Activated T-helper 17 cell treated with anti-CD3 and anti-CD28 coated beads, Interleukin-2, amount 50 U/mL, for 72 hours (primary cell): ENCODE data around the gene C3orf18. TPM values are rescaled to one million over a fixed set of nuclear protein-coding genes. Genes with fewer than 3 reads are reported as not detected.
A peak's percentile ranks its signal among the peaks of the same experiment; 100 is the strongest.

Experiments
- ATAC-seq: fragments of 150-1000 bp; cut with Tn5 transposase; replicated peaks from 2 replicates; pipeline ENCODE4 v1.10.0; 2021; ENCODE audit warnings: mild to moderate bottlenecking, moderate library complexity
- H3K27ac Mint-ChIP-seq: one replicate; pipeline ENCODE4 v1.8.0; 2022; ENCODE audit warnings: mixed read lengths
- H3K27me3 Mint-ChIP-seq: one replicate; pipeline ENCODE4 v1.8.0; 2022; ENCODE audit warnings: mixed read lengths
- H3K36me3 Mint-ChIP-seq: one replicate; pipeline ENCODE4 v1.8.0; 2022; ENCODE audit warnings: low read depth, mild to moderate bottlenecking, mixed read lengths
- H3K4me1 Mint-ChIP-seq: one replicate; pipeline ENCODE4 v1.8.0; 2022; ENCODE audit warnings: mixed read lengths
- H3K4me3 Mint-ChIP-seq: one replicate; pipeline ENCODE4 v1.8.0; 2022; ENCODE audit warnings: mild to moderate bottlenecking, mixed read lengths
- H3K9me3 Mint-ChIP-seq: one replicate; pipeline ENCODE4 v1.8.0; 2022; ENCODE audit warnings: mixed read lengths
- total RNA-seq, 2 donors: library from RNA; stranded (reverse); gene quantifications; one replicate each; pipeline ENCODE4 v1.2.3, GENCODE V29; 2022

Gene C3orf18
- total RNA-seq, 2 donors from 2014 or later, result 17.3 to 50.8 TPM

DNA sequence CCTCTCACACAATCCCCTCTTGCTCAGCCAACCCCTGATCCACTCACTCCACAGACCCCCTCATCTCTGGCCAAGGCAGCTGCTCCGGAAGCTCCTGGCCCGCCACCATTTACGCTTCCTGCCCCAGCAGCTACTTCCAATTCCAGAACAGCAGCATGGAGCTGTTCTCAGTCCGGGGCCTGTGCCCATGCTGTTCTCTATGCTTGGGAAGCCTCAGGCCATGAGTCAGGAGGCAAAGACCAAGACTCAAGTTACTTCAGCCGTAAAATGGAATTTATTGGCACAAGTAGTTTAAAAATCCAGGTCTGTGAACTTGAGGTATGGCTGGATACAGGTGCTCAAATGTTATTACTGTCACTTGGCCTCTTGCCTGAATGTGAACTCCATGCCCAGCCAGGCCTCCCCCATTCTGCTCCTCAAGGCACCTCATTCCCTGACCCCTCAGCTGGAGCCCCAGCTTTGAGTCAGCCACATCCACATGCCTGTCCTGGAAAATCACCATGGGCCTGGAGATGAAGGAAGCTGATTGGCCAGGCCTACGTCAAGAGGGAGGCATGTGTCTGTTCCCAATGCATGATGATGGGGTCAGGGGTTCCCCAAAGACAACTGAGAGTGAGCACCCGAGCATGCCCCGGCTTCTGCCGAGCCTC is 32.7 kb downstream of the C3orf18 start:
- no peaks in the 10 kb centered on the region for H3K9me3 Mint-ChIP-seq
- H3K27me3 Mint-ChIP-seq, result peaks cover 18% of the 10 kb centered on the region
- no peak overlapping the region for H3K4me3 Mint-ChIP-seq
- no peaks in the 10 kb centered on the region for H3K36me3 Mint-ChIP-seq
- ATAC-seq, result no peak
- no peak overlapping the region for H3K27ac Mint-ChIP-seq
- H3K4me1 Mint-ChIP-seq, result no peaks in the 10 kb centered on the region

GRCh38 chr3:50533807-50534461 is 33.6 kb downstream of the C3orf18 start:
- H3K9me3 Mint-ChIP-seq, result no peaks in the 10 kb centered on the region
- no peak overlapping the region for H3K4me3 Mint-ChIP-seq
- H3K27ac Mint-ChIP-seq, result no peak overlapping the region
- no peak for ATAC-seq
- no peaks in the 10 kb centered on the region for H3K4me1 Mint-ChIP-seq
- H3K27me3 Mint-ChIP-seq, result peaks cover 24% of the 10 kb centered on the region
- no peaks in the 10 kb centered on the region for H3K36me3 Mint-ChIP-seq

DNA sequence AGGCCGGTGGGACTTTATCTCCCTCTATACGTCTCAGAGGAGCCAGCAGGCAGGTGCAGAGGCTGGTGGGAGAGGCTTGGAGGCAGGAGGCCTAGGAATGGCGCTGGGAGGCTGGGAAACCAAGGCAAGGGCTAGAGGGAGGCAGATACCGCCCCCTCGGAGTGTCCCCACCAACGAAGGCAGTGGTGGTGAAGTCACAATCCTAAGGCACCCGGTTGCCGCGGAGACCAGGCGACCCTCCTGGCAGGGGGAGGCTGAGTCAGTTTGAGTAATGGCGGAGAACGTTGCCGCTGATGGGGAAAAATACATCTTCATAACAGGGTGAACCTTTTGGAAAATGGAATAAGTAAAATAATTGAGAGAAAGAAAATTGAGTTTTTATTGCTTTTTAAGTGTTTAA is 34.2 kb downstream of the C3orf18 start:
- Mint-ChIP-seq H3K9me3 (no peaks in the 10 kb centered on the region), H3K27me3 (peaks cover 25% of the 10 kb centered on the region)

DNA sequence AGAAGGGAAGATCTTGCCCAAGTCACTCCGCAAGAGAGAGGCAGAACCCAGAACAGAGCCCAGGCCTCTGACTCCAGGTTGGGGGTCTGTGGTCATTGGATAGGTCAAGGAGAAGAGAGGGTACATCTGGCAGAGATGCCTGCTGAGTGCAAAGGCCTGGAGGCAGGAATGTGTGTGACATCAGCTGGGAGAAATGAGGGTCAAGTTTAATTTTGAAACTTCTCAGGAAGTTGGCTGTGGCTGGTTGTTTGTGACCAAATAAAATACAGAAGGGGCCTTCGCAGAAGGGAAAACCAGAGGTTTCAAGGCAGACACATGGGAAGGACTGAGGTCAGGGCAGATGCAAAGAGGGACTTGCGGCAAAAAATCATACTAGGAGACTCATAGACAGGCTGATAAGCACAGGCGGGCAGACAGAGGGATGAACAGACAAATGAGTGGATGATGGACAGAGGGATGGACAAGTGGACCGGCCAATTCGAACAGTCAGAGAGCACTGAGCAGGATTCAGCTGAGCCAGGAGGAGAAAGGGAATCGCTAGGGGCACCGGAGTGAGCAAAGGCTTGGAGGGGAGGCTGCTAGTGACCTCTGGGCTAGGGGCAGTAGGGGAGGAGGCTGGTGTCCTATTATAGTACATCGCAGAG is 35.4 kb downstream of the C3orf18 start:
- Mint-ChIP-seq H3K27me3 (peaks cover 23% of the 10 kb centered on the region), H3K4me3 (no peak overlapping the region), H3K4me1 (no peaks in the 10 kb centered on the region), H3K36me3 (no peaks in the 10 kb centered on the region), H3K27ac (no peak overlapping the region), H3K9me3 (no peaks in the 10 kb centered on the region)
- no peak for ATAC-seq

More for the DNA sequence above, 34.2 kb downstream of the C3orf18 start:
- Mint-ChIP-seq H3K27ac (peak overlapping the region; percentile 34), H3K4me1 (no peaks in the 10 kb centered on the region), H3K4me3 (no peak overlapping the region), H3K36me3 (no peaks in the 10 kb centered on the region)
- ATAC-seq, result no peak

- ATAC-seq, result peak; percentile 56
Measured at GRCh38 chr3:50531201-50531600, 36.3 kb downstream of the C3orf18 start.

DNA sequence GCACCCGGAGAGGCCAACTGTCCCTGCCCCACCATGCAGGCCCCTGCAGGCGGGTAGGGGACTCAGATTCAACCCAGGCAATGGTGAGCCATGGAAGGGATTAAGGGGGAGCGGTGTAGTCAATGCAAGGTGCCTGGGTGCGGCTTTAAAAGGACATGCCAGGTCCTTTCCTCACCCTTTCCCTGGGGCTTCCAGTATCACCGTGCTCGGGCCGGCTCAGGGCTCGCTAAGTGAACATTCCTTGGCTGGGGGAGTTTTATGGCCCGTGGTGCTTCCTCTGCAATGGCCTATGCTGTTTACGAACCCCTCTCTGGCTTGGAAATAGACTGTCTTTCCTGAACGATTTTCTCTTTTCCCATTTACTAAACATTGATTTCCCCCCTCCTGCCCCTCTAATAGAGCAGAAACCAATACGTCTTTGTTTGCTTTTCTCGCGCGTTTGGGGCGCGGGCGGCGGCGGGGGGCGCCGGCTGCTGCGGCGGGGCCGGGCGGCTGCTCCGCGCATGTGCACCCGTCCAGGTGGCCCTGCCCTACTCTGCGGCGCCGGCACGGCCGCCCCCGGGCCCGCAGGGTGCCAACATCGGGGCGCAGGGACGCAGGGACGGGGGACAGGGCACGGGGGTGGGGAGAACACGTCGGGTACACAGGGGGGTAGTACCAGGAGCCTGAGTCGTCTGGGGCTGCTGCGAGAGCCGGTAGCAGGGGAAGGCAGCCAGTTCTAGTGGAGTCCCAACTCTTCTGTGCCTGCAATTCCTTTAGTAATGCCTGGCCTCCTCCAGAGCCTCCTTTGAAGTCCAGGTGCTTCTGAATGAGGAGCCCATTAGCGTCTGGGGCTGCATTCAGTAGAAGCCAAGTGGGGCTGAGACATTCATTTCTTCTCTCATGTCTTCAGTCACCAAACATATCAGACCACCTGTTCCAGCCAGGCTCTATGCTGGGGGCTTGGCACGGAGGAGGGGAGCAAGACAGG is 37.3 kb downstream of the C3orf18 start:
- Mint-ChIP-seq H3K27me3 (peaks cover 15% of the 10 kb centered on the region), H3K36me3 (no peaks in the 10 kb centered on the region), H3K4me1 (no peaks in the 10 kb centered on the region), H3K4me3 (no peak overlapping the region), H3K27ac (no peak overlapping the region), H3K9me3 (no peaks in the 10 kb centered on the region)
- no peak for ATAC-seq

More at GRCh38 chr3:50531201-50531600, 36.3 kb downstream of the C3orf18 start:
- Mint-ChIP-seq H3K27me3 (peaks cover 15% of the 10 kb centered on the region), H3K27ac (no peak overlapping the region), H3K36me3 (no peaks in the 10 kb centered on the region), H3K9me3 (no peaks in the 10 kb centered on the region), H3K4me3 (no peak overlapping the region), H3K4me1 (no peaks in the 10 kb centered on the region)

DNA sequence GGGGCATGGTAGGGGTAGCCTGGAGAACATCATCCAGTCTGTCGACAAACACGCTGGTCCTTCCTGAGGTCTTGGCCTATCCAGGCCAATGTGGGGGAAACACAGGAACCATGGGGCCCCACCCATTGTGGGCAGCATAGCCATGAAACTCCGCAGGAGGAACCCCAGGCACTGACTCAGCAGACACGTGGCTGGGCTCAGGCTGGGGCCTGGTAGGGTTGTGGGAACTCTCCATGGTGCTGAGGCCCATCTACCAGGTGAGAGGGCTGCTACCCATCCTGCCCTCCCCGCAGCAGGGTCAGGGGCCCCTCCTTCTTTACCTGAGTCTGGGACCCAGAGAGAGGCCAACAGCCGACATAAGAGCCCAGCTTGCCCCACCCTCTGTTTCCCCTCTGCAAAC is 41.6 kb downstream of the C3orf18 start:
- Mint-ChIP-seq H3K9me3 (no peaks in the 10 kb centered on the region), H3K27ac (no peak overlapping the region), H3K27me3 (peaks cover 15% of the 10 kb centered on the region), H3K4me3 (no peak overlapping the region), H3K4me1 (no peaks in the 10 kb centered on the region), H3K36me3 (no peaks in the 10 kb centered on the region)
- peak; percentile 90 for ATAC-seq

DNA sequence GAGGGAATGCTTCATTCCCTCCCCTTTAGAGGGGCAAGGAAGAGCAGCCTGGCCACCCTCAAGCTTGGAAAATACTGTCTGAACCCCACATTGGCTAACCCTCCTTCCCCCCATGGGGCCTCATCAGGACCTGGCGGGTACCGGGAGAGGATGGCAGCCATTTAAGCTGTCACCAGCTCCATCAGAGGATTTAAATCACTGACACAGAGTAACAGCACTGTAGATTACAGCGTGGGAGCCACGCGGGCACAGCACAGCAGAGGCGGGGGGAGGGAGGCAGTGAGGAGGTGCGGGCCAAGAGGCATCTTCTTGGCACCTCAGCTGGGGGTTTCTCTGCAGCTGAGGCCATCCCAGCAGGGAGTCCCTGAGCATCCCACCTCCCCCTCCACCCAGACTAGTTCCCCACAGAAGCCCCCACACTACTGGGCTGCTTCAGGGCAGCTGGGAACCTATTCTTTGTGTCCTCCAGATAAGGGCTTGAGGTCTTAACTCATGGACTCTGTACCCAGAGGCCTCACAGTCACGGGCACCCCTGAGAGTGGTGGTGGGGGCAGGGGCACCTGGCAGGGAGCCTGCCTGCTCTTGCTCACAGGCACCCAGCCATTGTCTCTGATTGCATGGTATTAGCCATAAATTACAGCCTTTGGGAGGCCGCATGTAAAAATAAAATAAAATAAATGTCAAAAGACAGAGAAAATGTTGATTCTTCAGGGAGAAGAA is 42.2 kb downstream of the C3orf18 start:
- H3K4me3 Mint-ChIP-seq, result no peak overlapping the region
- peaks cover 15% of the 10 kb centered on the region for H3K27me3 Mint-ChIP-seq
- H3K36me3 Mint-ChIP-seq, result no peaks in the 10 kb centered on the region
- H3K27ac Mint-ChIP-seq, result no peak overlapping the region
- no peak for ATAC-seq
- H3K4me1 Mint-ChIP-seq, result no peaks in the 10 kb centered on the region
- no peaks in the 10 kb centered on the region for H3K9me3 Mint-ChIP-seq

DNA sequence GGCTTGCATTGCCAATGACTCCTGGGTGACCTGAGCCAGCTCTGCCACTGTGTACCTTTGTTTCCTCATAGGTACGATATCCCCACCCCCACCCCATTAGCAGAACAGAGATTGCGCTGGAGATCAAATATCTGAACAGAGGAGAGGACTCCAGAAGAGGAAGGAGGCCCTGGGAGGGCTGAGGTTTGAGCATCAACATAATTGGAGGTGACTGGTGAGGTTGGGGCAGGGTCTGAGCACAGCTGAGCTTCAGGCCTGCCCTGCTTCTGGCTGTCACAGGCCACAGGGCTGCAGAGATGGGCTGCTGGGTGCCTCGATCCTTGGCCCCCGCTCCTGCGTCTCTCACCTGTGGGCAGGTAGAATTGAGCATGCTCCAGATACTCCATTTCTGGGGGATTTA is 42.8 kb downstream of the C3orf18 start:
- H3K4me1 Mint-ChIP-seq, result no peaks in the 10 kb centered on the region
- peaks cover 13% of the 10 kb centered on the region for H3K27me3 Mint-ChIP-seq
- ATAC-seq, result no peak
- H3K9me3 Mint-ChIP-seq, result no peaks in the 10 kb centered on the region
- no peak overlapping the region for H3K27ac Mint-ChIP-seq
- no peak overlapping the region for H3K4me3 Mint-ChIP-seq
- no peaks in the 10 kb centered on the region for H3K36me3 Mint-ChIP-seq

GRCh38 chr3:50523279-50523811 is 44.2 kb downstream of the C3orf18 start:
- Mint-ChIP-seq H3K27ac (no peak overlapping the region), H3K9me3 (no peaks in the 10 kb centered on the region), H3K36me3 (no peaks in the 10 kb centered on the region), H3K4me3 (no peak overlapping the region), H3K4me1 (peaks cover 5% of the 10 kb centered on the region), H3K27me3 (peaks cover 3% of the 10 kb centered on the region)
- no peak for ATAC-seq

DNA sequence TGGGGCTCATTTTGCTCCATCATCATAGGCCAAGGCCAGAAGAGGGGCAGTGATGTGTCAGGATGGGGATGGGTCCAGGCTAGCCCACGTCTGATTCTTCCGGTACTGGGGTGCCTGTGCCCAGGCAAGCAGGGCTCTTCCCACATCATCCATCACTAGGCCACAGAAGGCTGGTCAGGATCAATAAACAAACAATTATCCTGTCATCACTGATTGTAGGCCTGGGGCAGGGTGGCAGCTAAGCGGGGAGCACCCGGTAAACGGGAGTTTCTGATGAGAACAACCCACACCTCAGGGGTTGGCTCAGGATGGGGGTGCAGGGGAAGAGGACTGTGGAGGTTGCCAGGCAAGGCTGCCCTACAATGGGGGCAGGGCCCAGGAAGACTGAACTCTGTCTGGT is 46.0 kb downstream of the C3orf18 start:
- Mint-ChIP-seq H3K36me3 (no peaks in the 10 kb centered on the region), H3K27me3 (no peaks in the 10 kb centered on the region), H3K9me3 (no peaks in the 10 kb centered on the region), H3K4me3 (no peak overlapping the region), H3K4me1 (peaks cover 5% of the 10 kb centered on the region), H3K27ac (peak overlapping the region; percentile 13)
- ATAC-seq, result no peak

DNA sequence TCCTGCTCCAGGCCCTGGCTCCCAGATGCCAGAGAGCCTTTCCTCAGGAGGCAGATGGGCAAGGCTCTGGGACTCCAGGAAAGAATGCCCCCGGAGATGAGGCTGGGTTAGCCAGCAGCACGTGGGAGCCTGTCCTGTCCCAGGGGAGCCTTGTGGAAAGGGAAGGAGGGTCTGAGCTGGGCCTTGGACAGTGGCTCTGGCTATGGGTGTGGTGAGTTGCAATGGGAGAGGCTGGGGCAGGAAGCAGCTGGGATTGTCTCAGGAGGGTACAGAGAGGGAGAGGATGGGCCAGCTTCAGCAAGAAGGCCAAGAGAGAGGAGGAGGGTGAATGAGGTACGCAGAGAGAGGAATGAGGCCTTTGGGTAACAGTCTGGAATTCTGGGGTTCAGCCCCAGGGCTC is 46.7 kb downstream of the C3orf18 start:
- Mint-ChIP-seq H3K36me3 (no peaks in the 10 kb centered on the region), H3K9me3 (no peaks in the 10 kb centered on the region), H3K27ac (no peak overlapping the region), H3K27me3 (no peaks in the 10 kb centered on the region), H3K4me3 (no peak overlapping the region), H3K4me1 (peaks cover 5% of the 10 kb centered on the region)
- no peak for ATAC-seq

GRCh38 chr3:50519471-50520089 is 48.0 kb downstream of the C3orf18 start:
- H3K4me3 Mint-ChIP-seq, result no peak overlapping the region
- H3K9me3 Mint-ChIP-seq, result no peaks in the 10 kb centered on the region
- peaks cover 5% of the 10 kb centered on the region for H3K4me1 Mint-ChIP-seq
- H3K27me3 Mint-ChIP-seq, result no peaks in the 10 kb centered on the region
- H3K27ac Mint-ChIP-seq, result no peak overlapping the region
- ATAC-seq, result peak; percentile 91
- H3K36me3 Mint-ChIP-seq, result no peaks in the 10 kb centered on the region
